Stimulated activated naive B cell treated with anti-CD40 and anti-IgM and Interleukin-4, amounts not matched to agents 10 μg/mL and 1 μg/mL and 100 μg/mL, for 72 hours (primary cell): ENCODE data around the gene SLAMF9.

ENCODE experiments used
- ATAC-seq, 2 donors: fragments of 150-1000 bp; cut with Tn5 transposase; replicated peaks; 2 replicates each; pipeline ENCODE4 v1.10.0; 2021; ENCODE audit warnings: moderate library complexity in 1 of 2
- DNase-seq: peaks from one replicate; pipeline ENCODE4 v3.0.0; 2021
- H3K27ac Mint-ChIP-seq: one replicate; pipeline ENCODE4 v1.8.0; 2022; ENCODE audit warnings: mild to moderate bottlenecking, mixed read lengths
- H3K27me3 Mint-ChIP-seq, 2 donors: one replicate each; pipeline ENCODE4 v1.8.0; 2022; ENCODE audit warnings: mixed read lengths in 2 of 2
- H3K36me3 Mint-ChIP-seq, 2 donors: one replicate each; pipeline ENCODE4 v1.8.0; 2022; ENCODE audit warnings: mixed read lengths in 2 of 2, mild to moderate bottlenecking in 1 of 2
- H3K4me1 Mint-ChIP-seq, 2 donors: one replicate each; pipeline ENCODE4 v1.8.0; 2022; ENCODE audit warnings: mixed read lengths in 2 of 2, mild to moderate bottlenecking in 1 of 2
- H3K4me3 Mint-ChIP-seq, 2 donors: one replicate each; pipeline ENCODE4 v1.8.0; 2022; ENCODE audit warnings: mild to moderate bottlenecking in 2 of 2, mixed read lengths in 2 of 2, moderate library complexity in 1 of 2
- H3K9me3 Mint-ChIP-seq, 2 donors: one replicate each; pipeline ENCODE4 v1.8.0; 2022; ENCODE audit warnings: mixed read lengths in 2 of 2, mild to moderate bottlenecking in 1 of 2

The SLAMF9 gene

DNA sequence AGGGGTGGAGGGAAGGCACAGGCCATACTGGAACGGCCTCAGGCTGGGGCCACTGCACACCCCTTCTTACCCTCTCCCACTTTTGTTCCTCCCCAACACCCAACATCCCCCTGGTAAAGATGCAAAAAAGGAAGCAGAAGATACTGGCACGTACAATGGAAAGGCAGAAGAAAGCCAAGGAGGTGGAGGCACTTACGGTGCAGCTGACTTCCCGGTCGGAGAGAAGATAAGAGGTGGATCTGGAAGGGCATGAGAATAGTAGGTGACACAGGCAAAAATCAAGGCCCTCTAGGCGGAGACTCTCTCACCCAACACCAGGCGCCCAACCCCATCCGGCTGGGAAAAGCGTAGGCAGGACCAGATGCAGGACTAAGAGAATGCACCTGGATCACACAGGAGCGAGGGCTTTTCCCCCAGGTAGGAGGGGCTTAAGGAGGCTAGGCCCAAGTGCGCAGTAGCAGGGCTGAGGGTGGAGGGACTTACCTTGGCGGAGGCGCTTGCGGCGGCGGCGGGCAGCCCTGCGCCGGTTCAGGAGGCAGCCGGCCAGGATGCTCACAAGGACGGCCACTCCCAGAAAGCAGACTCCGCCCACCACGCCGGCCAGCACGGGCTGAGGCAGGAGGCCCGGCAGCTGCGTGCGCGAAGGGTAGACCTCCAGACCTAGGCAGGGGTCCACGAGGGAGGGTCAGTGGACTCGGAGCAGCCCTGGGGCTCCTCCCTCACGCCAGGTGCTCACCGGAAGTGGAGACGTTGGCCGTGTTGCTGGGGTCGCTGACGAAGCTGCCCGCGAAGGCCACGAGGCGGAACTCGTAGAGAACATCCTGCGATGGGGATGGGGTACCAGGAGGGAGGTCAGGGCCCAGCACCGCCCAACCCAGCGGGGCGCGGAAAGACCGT, 24.6 kb downstream of the SLAMF9 start:
- Mint-ChIP-seq H3K27me3 (peaks cover 6 to 8% of the 10 kb centered on the region in 2 donors), H3K27ac (no peak overlapping the region), H3K9me3 (no peaks in the 10 kb centered on the region), H3K36me3 (peaks cover 7 to 9% of the 10 kb centered on the region in 2 donors), H3K4me1 (peaks cover 42 to 54% of the 10 kb centered on the region in 2 donors), H3K4me3 (no peak overlapping the region)
- no peak for ATAC-seq
- no peak for DNase-seq

- Mint-ChIP-seq H3K36me3 (peaks cover 11 to 17% of the 10 kb centered on the region in 2 donors), H3K27ac (no peak overlapping the region), H3K27me3 (peaks cover 6 to 8% of the 10 kb centered on the region in 2 donors), H3K4me1 (peaks cover 38 to 51% of the 10 kb centered on the region in 2 donors), H3K9me3 (no peaks in the 10 kb centered on the region), H3K4me3 (no peak overlapping the region)
- ATAC-seq (no peak), DNase-seq (no peak)
Measured at GRCh38 chr1:159928491-159929050, 25.5 kb downstream of the SLAMF9 start.

DNA sequence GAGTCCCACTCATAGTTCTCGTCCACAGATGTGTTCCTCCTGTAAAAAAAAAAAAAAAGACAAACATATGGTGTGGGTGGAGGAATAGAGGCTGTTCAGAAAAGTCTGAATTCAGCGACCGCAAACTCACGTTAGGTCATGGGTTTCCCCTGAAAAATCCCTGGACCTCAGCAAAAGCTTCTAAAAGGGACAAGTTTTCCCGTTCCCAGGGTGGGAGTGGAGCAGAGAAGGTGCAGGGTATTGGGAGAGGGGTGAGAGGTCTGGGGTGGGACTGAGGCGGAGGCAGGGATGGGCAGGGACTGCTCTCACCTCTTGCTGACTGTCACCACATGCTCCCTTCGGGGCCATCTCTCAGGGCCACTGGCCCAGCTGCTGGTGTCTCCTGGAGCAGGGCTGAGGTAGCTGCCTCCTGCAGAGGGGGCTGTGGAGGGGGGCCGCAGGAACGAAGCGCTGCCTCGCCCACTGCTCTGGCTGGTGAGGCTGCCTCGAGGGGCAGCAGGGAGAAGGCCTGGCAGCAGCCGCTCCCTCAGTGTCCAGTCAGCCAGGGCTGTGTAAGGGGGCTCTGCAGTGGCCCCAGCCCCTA, 26.1 kb downstream of the SLAMF9 start:
- ATAC-seq (no peak), DNase-seq (no peak)
- Mint-ChIP-seq H3K4me1 (peaks cover 39 to 51% of the 10 kb centered on the region in 2 donors), H3K27ac (no peak overlapping the region), H3K36me3 (peaks cover 17 to 24% of the 10 kb centered on the region in 2 donors), H3K4me3 (no peak overlapping the region), H3K9me3 (no peaks in the 10 kb centered on the region), H3K27me3 (peaks cover 6 to 8% of the 10 kb centered on the region in 2 donors)

DNA sequence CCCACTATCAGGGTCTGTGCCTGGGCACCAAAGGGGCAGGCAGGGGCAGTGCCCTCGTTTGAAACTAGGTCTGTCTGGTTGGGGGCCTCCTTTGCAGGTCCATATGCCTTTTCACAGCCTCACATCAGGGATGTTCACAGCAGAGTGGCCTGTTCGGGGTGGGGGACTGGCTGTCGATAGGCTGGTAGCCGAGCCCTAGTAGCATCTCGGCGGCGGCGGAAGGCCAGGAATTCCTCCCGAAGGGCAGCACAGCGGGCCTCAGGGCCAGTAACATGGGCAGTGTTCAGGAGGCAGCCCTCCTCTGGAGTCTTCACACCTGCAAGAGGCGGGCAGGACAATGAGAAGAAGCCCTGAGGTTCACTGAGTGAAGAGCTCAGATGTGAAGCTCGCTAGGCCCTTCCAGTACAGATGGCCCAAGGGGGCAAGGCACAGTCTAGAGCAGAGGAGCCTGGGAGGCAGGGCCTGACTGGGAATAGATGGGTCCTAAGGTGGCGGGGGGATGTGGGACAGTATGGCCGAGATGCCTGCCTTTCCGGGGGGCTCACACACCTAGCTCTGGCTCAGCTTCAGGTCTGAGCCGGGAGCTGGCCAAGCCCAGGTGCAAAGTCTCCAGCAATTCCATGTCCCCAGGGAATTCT, 26.7 kb downstream of the SLAMF9 start:
- DNase-seq = no peak
- H3K9me3 Mint-ChIP-seq = no peaks in the 10 kb centered on the region
- no peak overlapping the region for H3K27ac Mint-ChIP-seq
- H3K4me1 Mint-ChIP-seq = peaks cover 40 to 51% of the 10 kb centered on the region in 2 donors
- ATAC-seq = no peak
- no peak overlapping the region for H3K4me3 Mint-ChIP-seq
- H3K27me3 Mint-ChIP-seq = peaks cover 6 to 8% of the 10 kb centered on the region in 2 donors
- H3K36me3 Mint-ChIP-seq = peaks cover 21 to 28% of the 10 kb centered on the region in 2 donors

DNA sequence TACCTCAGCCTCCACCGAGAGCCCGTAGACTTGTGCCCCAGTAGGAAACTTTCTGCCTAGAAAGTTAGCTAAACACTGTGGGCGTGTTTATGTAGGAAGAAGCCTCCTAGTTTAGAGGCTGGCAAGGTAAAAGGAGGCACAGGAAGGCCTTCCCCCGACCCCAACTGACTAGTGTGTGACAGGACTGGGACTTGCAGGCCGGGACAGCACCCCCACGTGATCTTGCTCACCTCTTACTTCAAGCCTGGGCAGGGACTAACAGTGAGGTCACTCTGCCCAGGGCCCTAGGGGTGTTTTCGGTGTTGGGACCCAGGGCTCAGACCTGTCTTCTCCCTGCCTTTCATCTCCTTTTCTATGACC, 28.3 kb downstream of the SLAMF9 start:
- H3K4me3 Mint-ChIP-seq = peak overlapping the region; percentile 95 to 97
- peaks cover 4% of the 10 kb centered on the region in 2 donors for H3K27me3 Mint-ChIP-seq
- peak in 1 of 2 donors; percentile 1 for ATAC-seq
- no peak for DNase-seq
- peak overlapping the region; percentile 99 for H3K27ac Mint-ChIP-seq
- H3K9me3 Mint-ChIP-seq = no peaks in the 10 kb centered on the region
- H3K36me3 Mint-ChIP-seq = peaks cover 27 to 38% of the 10 kb centered on the region in 2 donors
- H3K4me1 Mint-ChIP-seq = peaks cover 46 to 59% of the 10 kb centered on the region in 2 donors

DNA sequence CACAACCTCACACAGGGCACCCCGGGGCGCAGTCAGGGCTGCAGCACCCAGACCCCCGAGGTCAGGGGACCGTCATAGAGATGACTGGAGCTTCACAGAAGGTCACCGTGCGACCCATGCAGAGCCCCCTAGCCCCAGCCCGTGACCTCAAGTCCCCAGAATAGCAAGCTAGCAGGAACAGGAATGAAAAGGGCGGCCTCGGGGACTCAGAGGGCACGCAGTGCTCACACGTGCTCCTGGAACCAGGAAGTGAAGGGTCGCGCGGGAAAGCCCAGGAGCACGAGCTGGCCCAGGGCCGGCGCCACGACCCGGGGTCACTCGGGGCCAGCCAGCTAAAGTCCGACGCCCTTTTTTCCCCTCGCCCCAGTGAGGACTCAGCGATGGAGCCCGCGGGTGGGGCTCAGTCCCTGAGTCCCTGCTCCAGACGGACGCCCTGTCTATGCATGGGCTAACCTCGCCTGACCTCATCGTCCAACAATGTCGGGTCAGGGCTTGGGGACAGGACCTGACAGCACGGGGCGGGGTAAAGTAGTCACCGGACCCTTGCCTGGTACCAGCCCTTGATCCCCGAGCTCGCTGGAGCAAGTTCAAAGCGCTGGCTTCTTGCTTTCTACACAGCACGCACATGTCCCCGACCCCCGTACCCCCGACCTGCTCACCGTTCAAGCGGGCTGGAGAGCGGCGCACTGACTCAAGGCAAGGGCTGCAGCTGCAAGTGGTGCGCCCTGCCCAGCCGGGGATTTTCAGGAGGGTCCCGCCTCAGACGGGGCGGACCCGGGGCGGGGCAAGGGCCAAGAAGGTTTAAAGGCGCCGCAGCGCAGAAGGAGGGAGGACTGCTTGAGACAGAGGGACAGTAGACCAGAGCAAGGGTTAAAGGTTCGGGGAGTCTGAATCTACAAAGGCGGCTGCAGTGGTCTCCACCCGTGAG, 29.0 kb downstream of the SLAMF9 start, which contains the start of gene TAGLN2:
Gene TAGLN2, minus strand, starts transcription at position 717 of the 928 bp plus-strand sequence. CDS start 4,998 bp downstream, outside the sequence.
- DNase-seq (peak; percentile 89), ATAC-seq (peak; percentile 56 to 64)
- Mint-ChIP-seq H3K27me3 (no peaks in the 10 kb centered on the region), H3K27ac (peak within 1 kb of the TSS; percentile 99), H3K9me3 (no peaks in the 10 kb centered on the region), H3K36me3 (peaks cover 28 to 42% of the 10 kb centered on the region in 2 donors), H3K4me3 (peak within 1 kb of the TSS; percentile 95 to 97), H3K4me1 (peaks cover 45 to 66% of the 10 kb centered on the region in 2 donors)

GRCh38 chr1:159924025-159924790, 29.8 kb downstream of the SLAMF9 start:
- peak overlapping the region; percentile 95 to 97 for H3K4me3 Mint-ChIP-seq
- H3K36me3 Mint-ChIP-seq = peaks cover 28 to 50% of the 10 kb centered on the region in 2 donors
- no peaks in the 10 kb centered on the region for H3K9me3 Mint-ChIP-seq
- ATAC-seq = peak; percentile 31 to 35
- peaks cover 53 to 73% of the 10 kb centered on the region in 2 donors for H3K4me1 Mint-ChIP-seq
- peak overlapping the region; percentile 99 for H3K27ac Mint-ChIP-seq
- DNase-seq = peak; percentile 59
- H3K27me3 Mint-ChIP-seq = no peaks in the 10 kb centered on the region

GRCh38 chr1:159923203-159924024, 30.6 kb downstream of the SLAMF9 start:
- no peaks in the 10 kb centered on the region for H3K9me3 Mint-ChIP-seq
- peak; percentile 90 for DNase-seq
- peak overlapping the region; percentile 99 for H3K27ac Mint-ChIP-seq
- peaks cover 54 to 75% of the 10 kb centered on the region in 2 donors for H3K4me1 Mint-ChIP-seq
- H3K27me3 Mint-ChIP-seq = no peaks in the 10 kb centered on the region
- peak overlapping the region; percentile 95 to 97 for H3K4me3 Mint-ChIP-seq
- peak; percentile 53 for ATAC-seq
- peaks cover 28 to 56% of the 10 kb centered on the region in 2 donors for H3K36me3 Mint-ChIP-seq

DNA sequence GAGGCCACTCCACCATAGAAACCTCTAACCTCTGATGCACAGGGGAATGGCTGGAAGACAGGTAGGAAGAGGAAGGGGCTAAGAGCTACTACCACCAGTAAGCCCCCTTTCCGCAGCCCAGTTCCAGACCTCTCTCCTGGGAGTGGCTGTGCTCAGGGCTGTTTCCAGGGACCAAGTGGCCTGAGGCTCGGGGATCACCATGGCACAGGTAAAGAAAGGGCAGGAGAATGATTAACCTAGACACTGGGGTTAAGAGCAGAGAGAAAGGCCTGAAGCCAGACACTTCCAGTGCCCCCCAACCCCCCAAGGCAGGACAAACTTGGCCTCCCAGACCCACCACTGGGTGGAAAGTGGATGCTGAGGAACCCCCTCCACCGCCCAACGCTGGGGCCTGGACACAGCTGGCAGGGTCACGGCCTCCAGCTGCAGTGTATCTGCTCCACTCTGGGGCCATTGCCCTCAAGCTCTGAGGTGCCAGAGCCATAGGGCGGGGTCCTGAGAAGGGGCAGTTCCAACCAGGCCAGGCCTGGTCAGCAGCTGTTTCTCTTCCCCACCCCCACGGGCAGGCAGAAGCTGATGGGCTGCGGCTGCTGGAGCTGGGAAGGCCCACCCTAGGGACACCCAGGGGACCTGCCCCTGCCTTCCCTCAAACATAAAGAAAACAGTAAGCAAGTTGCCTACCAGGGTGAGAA, 31.4 kb downstream of the SLAMF9 start:
- no peak for DNase-seq
- Mint-ChIP-seq H3K36me3 (peaks cover 35 to 64% of the 10 kb centered on the region in 2 donors), H3K4me3 (peak overlapping the region; percentile 95 to 97), H3K27ac (peak overlapping the region; percentile 99), H3K9me3 (no peaks in the 10 kb centered on the region), H3K4me1 (peaks cover 62 to 83% of the 10 kb centered on the region in 2 donors), H3K27me3 (no peaks in the 10 kb centered on the region)
- no peak for ATAC-seq

- DNase-seq = peak; percentile 81
- H3K4me1 Mint-ChIP-seq = peaks cover 62 to 80% of the 10 kb centered on the region in 2 donors
- peak overlapping the region; percentile 99 for H3K27ac Mint-ChIP-seq
- H3K4me3 Mint-ChIP-seq = peak overlapping the region; percentile 95 to 97
- H3K36me3 Mint-ChIP-seq = peaks cover 41 to 68% of the 10 kb centered on the region in 2 donors
- ATAC-seq = peak; percentile 29 to 34
- H3K27me3 Mint-ChIP-seq = no peaks in the 10 kb centered on the region
- no peaks in the 10 kb centered on the region for H3K9me3 Mint-ChIP-seq
Measured at GRCh38 chr1:159921700-159922504, 32.1 kb downstream of the SLAMF9 start.

DNA sequence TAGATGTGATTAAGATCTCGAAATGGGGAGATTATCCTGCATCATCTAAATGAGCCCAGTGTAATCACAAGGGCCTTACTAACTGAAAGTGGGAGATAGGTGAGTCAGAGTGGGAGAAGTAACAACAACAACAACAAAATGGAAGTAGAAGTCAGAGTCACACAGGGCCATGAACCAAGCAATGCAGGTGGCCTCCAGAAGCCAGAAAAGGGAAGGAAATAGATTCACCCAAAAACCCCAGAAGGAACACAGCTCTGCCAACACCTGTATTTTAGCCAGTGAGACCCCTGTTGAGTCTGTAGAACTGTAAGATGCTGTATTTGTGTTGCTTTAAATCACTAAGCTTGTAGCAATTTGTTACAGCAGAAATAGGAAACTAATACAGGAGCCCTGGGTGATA, 32.8 kb downstream of the SLAMF9 start:
- peaks cover 46 to 73% of the 10 kb centered on the region in 2 donors for H3K36me3 Mint-ChIP-seq
- H3K9me3 Mint-ChIP-seq = no peaks in the 10 kb centered on the region
- H3K4me1 Mint-ChIP-seq = peaks cover 59 to 79% of the 10 kb centered on the region in 2 donors
- ATAC-seq (peak; percentile 38 to 42), DNase-seq (peak; percentile 63)
- no peaks in the 10 kb centered on the region for H3K27me3 Mint-ChIP-seq
- H3K4me3 Mint-ChIP-seq = peak overlapping the region; percentile 95 to 97
- peak overlapping the region; percentile 99 for H3K27ac Mint-ChIP-seq
